SK-N-SH (cell line): ENCODE data around the gene TRIM9. TPM values are rescaled to one million over a fixed set of nuclear protein-coding genes. Genes with fewer than 3 reads are reported as not detected.

Experiments
- CTCF ChIA-PET: fragments of 300-600, 350-600 bp; formaldehyde crosslinking; extraction: SDS; loops from one replicate; lab custom pipeline; 2021; lab: Yijun Ruan, JAX
- POLR2A ChIA-PET: fragments of 350-600 bp; sonication (Branson Sonifier 250); formaldehyde crosslinking; extraction: SDS; loops from one replicate; lab custom pipeline; 2020; ENCODE audit warnings: antibody characterized with exemption, inconsistent platforms; lab: Yijun Ruan, JAX
- DNase-seq: peaks from one replicate; pipeline ENCODE4 v3.0.0; 2012
- H2AFZ ChIP-seq: fragments of 200-600 bp; sonication (generic); 2 replicates; pipeline ENCODE4 v1.8.1; 2016; ENCODE audit warnings: antibody characterized with exemption, mild to moderate bottlenecking, low read depth
- H3F3A ChIP-seq: fragments of 200-600 bp; sonication (generic); replicated peaks from 2 replicates; pipeline ENCODE3; 2016; ENCODE audit warnings: antibody characterized with exemption, mild to moderate bottlenecking; ENCODE audit not compliant: insufficient read depth
- H3K27ac ChIP-seq, 2 experiments: fragments of 200-500 bp in 1 of 2; fragments of 200-600 bp in 1 of 2; sonication (Bioruptor generic) in 1 of 2; sonication (generic), shearing (Covaris generic) in 1 of 2; 2 replicates each; pipeline versions ENCODE4 v1.5.1 to v1.6.1; 2014 to 2016; ENCODE audit warnings: low read depth in 2 of 2, inconsistent platforms in 1 of 2, low read length in 1 of 2, mild to moderate bottlenecking in 1 of 2, mixed read lengths in 1 of 2
- H3K27me3 ChIP-seq: fragments of 200-600 bp; sonication (generic), shearing (Covaris generic); 2 replicates; pipeline ENCODE4 v1.6.1; 2016; ENCODE audit warnings: mixed run types; ENCODE audit not compliant: insufficient read depth
- H3K36me3 ChIP-seq, 2 experiments: fragments of 200-500 bp in 1 of 2; fragments of 200-600 bp in 1 of 2; sonication (Bioruptor generic) in 1 of 2; sonication (generic) in 1 of 2; replicated peaks in 1 of 2; 2 replicates each; pipeline versions ENCODE3 to v1.5.1; 2014 to 2016; ENCODE audit warnings: low read length in 1 of 2, mild to moderate bottlenecking in 1 of 2; ENCODE audit not compliant: insufficient read depth in 2 of 2, control insufficient read depth in 1 of 2
- H3K4me1 ChIP-seq, 2 experiments: fragments of 200-500 bp in 1 of 2; fragments of 200-600 bp in 1 of 2; sonication (Bioruptor generic) in 1 of 2; sonication (generic), shearing (Covaris generic) in 1 of 2; 2 replicates each; pipeline versions ENCODE4 v1.5.1 to v1.6.1; 2014 to 2016; ENCODE audit warnings: low read depth in 1 of 2, low read length in 1 of 2, mixed run types in 1 of 2; ENCODE audit not compliant: insufficient read depth in 2 of 2, control insufficient read depth in 1 of 2
- H3K4me2 ChIP-seq: fragments of 200-600 bp; sonication (generic), shearing (Covaris generic); 2 replicates; pipeline ENCODE4 v1.6.1; 2017; ENCODE audit warnings: mixed run types
- H3K4me3 ChIP-seq, 2 experiments: fragments of 200-500 bp in 1 of 2; fragments of 200-600 bp in 1 of 2; sonication (Bioruptor generic) in 1 of 2; sonication (generic), shearing (Covaris generic) in 1 of 2; 2 replicates each; pipeline versions ENCODE4 v1.5.1 to v1.8.1; 2014 to 2016; ENCODE audit warnings: low read depth in 2 of 2, inconsistent platforms in 1 of 2, low read length in 1 of 2, mild to moderate bottlenecking in 1 of 2, mixed read lengths in 1 of 2, moderate library complexity in 1 of 2
- H3K79me2 ChIP-seq: fragments of 200-600 bp; sonication (generic); 2 replicates; pipeline ENCODE4 v1.8.1; 2017; ENCODE audit warnings: mild to moderate bottlenecking; ENCODE audit not compliant: insufficient read depth
- H3K9ac ChIP-seq: fragments of 200-600 bp; sonication (generic); 2 replicates; pipeline ENCODE4 v1.6.1; 2017; ENCODE audit warnings: mixed run types
- H3K9me2 ChIP-seq: fragments of 200-600 bp; sonication (generic); 2 replicates; pipeline ENCODE4 v1.6.1; 2017; ENCODE audit warnings: mixed run types
- H3K9me3 ChIP-seq: fragments of 200-600 bp; sonication (generic); 2 replicates; pipeline ENCODE4 v1.6.1; 2017; ENCODE audit warnings: mixed run types, mild to moderate bottlenecking, moderate library complexity
- H4K20me1 ChIP-seq: fragments of 200-600 bp; sonication (generic); 2 replicates; pipeline ENCODE4 v1.6.1; 2017; ENCODE audit warnings: mild to moderate bottlenecking, mixed run types; ENCODE audit not compliant: insufficient read depth
- ELF1 ChIP-seq: IDR thresholded peaks from 2 replicates; pipeline ENCODE4 v1.4.0; 2012
- FOXJ3 ChIP-seq: sonication (generic); formaldehyde crosslinking; IDR thresholded peaks from 2 replicates; pipeline ENCODE4 v1.5.1; 2020; ENCODE audit warnings: mild to moderate bottlenecking, missing genetic modification reagents
- FOXM1 ChIP-seq: IDR thresholded peaks from 2 replicates; pipeline ENCODE4 v1.4.0; 2012; ENCODE audit warnings: low read depth, mild to moderate bottlenecking
- JUND ChIP-seq: IDR thresholded peaks from 2 replicates; pipeline ENCODE4 v1.4.0; 2012
- NFIC ChIP-seq: IDR thresholded peaks from 2 replicates; pipeline ENCODE4 v1.4.0; 2012; ENCODE audit warnings: borderline replicate concordance
- NRF1 ChIP-seq: IDR thresholded peaks from 2 replicates; pipeline ENCODE4 v1.6.1; 2012; ENCODE audit warnings: low read depth, mild to moderate bottlenecking, low read length
- POLR2AphosphoS5 ChIP-seq: IDR thresholded peaks from 2 replicates; pipeline ENCODE4 v1.6.1; 2012; ENCODE audit warnings: low read depth, low read length
- RAD21 ChIP-seq: IDR thresholded peaks from 2 replicates; pipeline ENCODE4 v1.6.1; 2012; ENCODE audit warnings: mild to moderate bottlenecking, low read length
- RXRA ChIP-seq: IDR thresholded peaks from 2 replicates; pipeline ENCODE4 v1.4.0; 2012; ENCODE audit warnings: low read depth, mild to moderate bottlenecking, borderline replicate concordance
- SIN3A ChIP-seq: IDR thresholded peaks from 2 replicates; pipeline ENCODE4 v1.6.1; 2012; ENCODE audit warnings: low read depth, mild to moderate bottlenecking, low read length, moderate library complexity, borderline replicate concordance
- TAF1 ChIP-seq: IDR thresholded peaks from 2 replicates; pipeline ENCODE4 v1.6.1; 2012; ENCODE audit warnings: low read depth, mild to moderate bottlenecking, low read length, moderate library complexity, borderline replicate concordance
- WGBS: methylation state at CpG from one replicate; pipeline ENCODE4 v1.1.6; 2017; ENCODE audit warnings: low lambda C conversion rate; 5-methylcytosine and 5-hydroxymethylcytosine counted together
- polyA plus RNA-seq, 3 experiments: library from polyadenylated mRNA; depleted of rRNA; stranded (reverse); fragments of >200 nt; gene quantifications; 2 replicates each; pipeline ENCODE4 v1.2.3, GENCODE V29; 2012
- TF ChIP-seq, protein P1 (sequence below): fragments of 150-350 bp; IDR thresholded peaks from 2 replicates; pipeline ENCODE4 v1.6.1; 2016; ENCODE audit warnings: mild to moderate bottlenecking, low read depth, low read length
- TF ChIP-seq, protein P2 (sequence below): IDR thresholded peaks from 2 replicates; pipeline ENCODE4; 2012

The TRIM9 gene
- polyA plus RNA-seq, 1 of the 3 experiments (the other 2 are of a cell fraction), result 3.9 TPM

DNA sequence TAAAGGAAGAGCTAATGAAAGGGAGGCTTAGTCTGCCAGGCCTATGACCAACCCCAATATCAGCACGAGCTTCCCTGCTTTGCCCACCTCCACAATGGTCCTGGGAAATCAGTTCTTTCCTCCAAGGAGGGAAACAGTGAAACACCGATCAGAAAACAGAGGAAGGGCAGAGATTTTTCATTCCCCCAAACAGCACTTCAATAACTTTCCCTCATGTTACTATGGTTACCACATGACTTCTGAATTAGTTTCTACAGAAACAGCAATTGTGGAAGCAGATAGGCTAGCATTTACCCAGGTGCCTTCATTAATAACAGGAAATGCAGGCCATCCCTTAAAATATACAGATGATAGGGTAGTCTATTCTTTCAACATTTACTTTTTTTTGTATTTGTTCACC is 35.9 kb downstream of the TRIM9 start:
- CTCF ChIA-PET, result interaction anchor here (1.0 kb wide), 1 partner anchor 35 kb away, joined by 3 read pairs; no protein-coding TSS in a partner anchor
- H3K9me2 ChIP-seq, result no peaks in the 10 kb centered on the region
- no peaks in the 10 kb centered on the region; the same call in 1 of the 2 replicates for H3K9me3 ChIP-seq
- no peak overlapping the region for H3K4me2 ChIP-seq
- 100% methylated on average over 2 of the region's 2 CpGs for WGBS
- no peak for TF ChIP-seq RAD21
- no peak for TF ChIP-seq SIN3A
- TF ChIP-seq NRF1, result no peak
- no peak for TF ChIP-seq POLR2AphosphoS5
- TF ChIP-seq FOXJ3, result no peak
- TF ChIP-seq, protein P1, sequence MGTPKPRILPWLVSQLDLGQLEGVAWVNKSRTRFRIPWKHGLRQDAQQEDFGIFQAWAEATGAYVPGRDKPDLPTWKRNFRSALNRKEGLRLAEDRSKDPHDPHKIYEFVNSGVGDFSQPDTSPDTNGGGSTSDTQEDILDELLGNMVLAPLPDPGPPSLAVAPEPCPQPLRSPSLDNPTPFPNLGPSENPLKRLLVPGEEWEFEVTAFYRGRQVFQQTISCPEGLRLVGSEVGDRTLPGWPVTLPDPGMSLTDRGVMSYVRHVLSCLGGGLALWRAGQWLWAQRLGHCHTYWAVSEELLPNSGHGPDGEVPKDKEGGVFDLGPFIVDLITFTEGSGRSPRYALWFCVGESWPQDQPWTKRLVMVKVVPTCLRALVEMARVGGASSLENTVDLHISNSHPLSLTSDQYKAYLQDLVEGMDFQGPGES, result no peak
- no peak for TF ChIP-seq RXRA
- TF ChIP-seq NFIC, result no peak
- TF ChIP-seq, all 33 proteins: peak for 0
- no peaks in the 10 kb centered on the region for H3K27me3 ChIP-seq
- H4K20me1 ChIP-seq, result no peaks in the 10 kb centered on the region
- no peak overlapping the region for H2AFZ ChIP-seq
- no peak overlapping the region for H3K9ac ChIP-seq
- no peak overlapping the region for H3K4me3 ChIP-seq
- H3K36me3 ChIP-seq, result peaks cover 0 to 4% of the 10 kb centered on the region in 2 experiments
- POLR2A ChIA-PET, result no interaction called here
- peaks cover 0 to 2% of the 10 kb centered on the region in 2 experiments; a peak in 1 of 4 replicates for H3K4me1 ChIP-seq
- peaks cover 6% of the 10 kb centered on the region for H3F3A ChIP-seq
- no peak for DNase-seq
- peak overlapping the region in 1 of 2 experiments; percentile 7; a peak in 1 of 4 replicates for H3K27ac ChIP-seq
- H3K79me2 ChIP-seq, result no peaks in the 10 kb centered on the region

DNA sequence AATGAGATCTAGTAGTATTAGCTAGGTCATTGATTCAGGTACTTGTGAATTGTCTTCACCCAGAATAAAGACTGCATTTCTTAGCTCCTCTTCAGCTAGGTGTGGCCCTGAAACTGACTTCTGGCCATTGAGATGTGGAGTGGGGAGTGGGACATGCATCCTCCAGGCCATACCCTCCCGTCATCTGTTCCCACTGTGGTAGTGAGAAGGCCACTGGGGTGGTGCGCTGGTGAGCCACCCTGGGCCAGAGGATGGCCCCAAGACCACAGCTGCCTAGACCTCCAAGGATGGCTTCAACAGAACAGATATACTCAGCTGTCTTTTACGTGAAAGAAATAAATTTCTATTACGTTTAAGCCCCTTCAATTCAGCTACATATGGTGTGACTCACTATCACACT is 36.5 kb downstream of the TRIM9 start:
- no peak overlapping the region for H3K27ac ChIP-seq

More for the DNA sequence above, 36.5 kb downstream of the TRIM9 start:
- Histone ChIP-seq H3K79me2 (no peaks in the 10 kb centered on the region), H3K27me3 (no peaks in the 10 kb centered on the region), H4K20me1 (no peaks in the 10 kb centered on the region), H3K36me3 (peaks cover 0 to 4% of the 10 kb centered on the region in 2 experiments), H3K4me3 (no peak overlapping the region), H3K4me2 (no peak overlapping the region), H3K4me1 (peaks cover 0 to 2% of the 10 kb centered on the region in 2 experiments; a peak in 1 of 4 replicates), H3F3A (peaks cover 6% of the 10 kb centered on the region), H3K9me3 (no peaks in the 10 kb centered on the region), H3K9ac (no peak overlapping the region), H3K9me2 (no peaks in the 10 kb centered on the region), H2AFZ (no peak overlapping the region)
- WGBS, result 86% methylated on average over 2 of the region's 4 CpGs
- TF ChIP-seq, protein P2, sequence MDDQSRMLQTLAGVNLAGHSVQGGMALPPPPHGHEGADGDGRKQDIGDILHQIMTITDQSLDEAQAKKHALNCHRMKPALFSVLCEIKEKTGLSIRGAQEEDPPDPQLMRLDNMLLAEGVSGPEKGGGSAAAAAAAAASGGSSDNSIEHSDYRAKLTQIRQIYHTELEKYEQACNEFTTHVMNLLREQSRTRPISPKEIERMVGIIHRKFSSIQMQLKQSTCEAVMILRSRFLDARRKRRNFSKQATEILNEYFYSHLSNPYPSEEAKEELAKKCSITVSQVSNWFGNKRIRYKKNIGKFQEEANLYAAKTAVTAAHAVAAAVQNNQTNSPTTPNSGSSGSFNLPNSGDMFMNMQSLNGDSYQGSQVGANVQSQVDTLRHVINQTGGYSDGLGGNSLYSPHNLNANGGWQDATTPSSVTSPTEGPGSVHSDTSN, result no peak
- TF ChIP-seq ELF1 (no peak), FOXM1 (no peak), TAF1 (no peak), JUND (no peak)
- ChIA-PET CTCF (interaction anchor here (1.0 to 1.3 kb wide), 3 partner anchors 19 to 718 kb away, joined by 3 read pairs; no protein-coding TSS in a partner anchor), POLR2A (no interaction called here)
- DNase-seq, result no peak
